K562 (cell line): ENCODE results near the gene PHACTR3. TPM values are rescaled to one million over a fixed set of nuclear protein-coding genes. Genes with fewer than 3 reads are reported as not detected.

Experiments used
- ATAC-seq: fragments of 200-7000 bp; cut with Tn5 transposase; 3 replicates; pipeline ENCODE4 v1.9.1; 2020; ENCODE audit warnings: moderate library complexity
- BruUV-seq: library from RNA; stranded (reverse); fragments of 400-500 nt; replicated peaks from 2 replicates; lab custom pipeline; 2021; lab: Mats Ljungman, UMichigan
- CTCF ChIA-PET: fragments of 300-600 bp; formaldehyde crosslinking; extraction: SDS; loops from one replicate; lab custom pipeline; 2021; ENCODE audit warnings: low intra/inter-chr PET ratio; lab: Yijun Ruan, JAX
- POLR2A ChIA-PET: fragments of 300-600, 350-650 bp; sonication (Branson Sonifier 250); formaldehyde crosslinking; extraction: SDS; loops from one replicate; lab custom pipeline; 2021; ENCODE audit warnings: antibody characterized with exemption, inconsistent platforms; lab: Yijun Ruan, JAX
- DNase-seq, 4 experiments: peaks; one replicate each; pipeline versions ENCODE4 v3.0.0 to v3.0.0-alpha.2; 2011 to 2018; ENCODE audit warnings: low spot score in 3 of 4, mixed read lengths in 3 of 4; ENCODE audit errors: extremely low read depth in 1 of 4
- FAIRE-seq: peaks from 2 replicates; lab custom pipeline; 2011; peaks lifted over from hg19 to GRCh38; lab: Jason Lieb, UNC
- H2AFZ ChIP-seq: 2 replicates; pipeline ENCODE4 v1.6.0; 2011; ENCODE audit warnings: low read depth, low read length, control low read depth, inconsistent platforms
- H3K27ac ChIP-seq: fragments of 200-600 bp; 3 replicates; pipeline ENCODE4 v1.8.0; 2011; ENCODE audit warnings: low read depth, mild to moderate bottlenecking, control low read depth, inconsistent platforms, low read length, moderate library complexity, mixed read lengths; ENCODE audit errors: extremely low read depth
- H3K27me3 ChIP-seq, 2 experiments: fragments of 300-600 bp in 1 of 2; 2 replicates in 1 of 2; 3 replicates in 1 of 2; pipeline versions ENCODE4 v1.6.0 to v1.8.0; 2011; ENCODE audit warnings: inconsistent platforms in 2 of 2, low read length in 2 of 2, mild to moderate bottlenecking in 1 of 2, mixed read lengths in 1 of 2, moderate library complexity in 1 of 2; ENCODE audit not compliant: control insufficient read depth in 2 of 2, insufficient read depth in 2 of 2
- H3K36me3 ChIP-seq: fragments of 300-600 bp; 3 replicates; pipeline ENCODE4 v1.8.0; 2011; ENCODE audit warnings: mild to moderate bottlenecking, low read length, inconsistent platforms; ENCODE audit not compliant: control insufficient read depth, insufficient read depth
- H3K4me1 ChIP-seq, 2 experiments: fragments of 200-600 bp in 1 of 2; replicated peaks in 1 of 2; 2 replicates in 1 of 2; 3 replicates in 1 of 2; pipeline versions ENCODE4 v1.5.1 to v1.8.0; 2011; ENCODE audit warnings: inconsistent platforms in 2 of 2, low read length in 2 of 2, mild to moderate bottlenecking in 1 of 2, mixed read lengths in 1 of 2, moderate library complexity in 1 of 2; ENCODE audit not compliant: control insufficient read depth in 2 of 2, insufficient read depth in 2 of 2
- H3K4me2 ChIP-seq: 2 replicates; pipeline ENCODE4 v1.6.1; 2011; ENCODE audit warnings: low read length, control low read depth, inconsistent platforms, mixed read lengths; ENCODE audit not compliant: insufficient read depth
- H3K4me3 ChIP-seq: fragments of 200-600 bp; sonication (generic), shearing (Covaris generic); 2 replicates; pipeline ENCODE4 v1.5.1; 2016; ENCODE audit warnings: control low read depth, inconsistent platforms
- H3K79me2 ChIP-seq: fragments of 200-600 bp; 3 replicates; pipeline ENCODE4 v1.8.0; 2011; ENCODE audit warnings: low read length, inconsistent platforms; ENCODE audit not compliant: control insufficient read depth, insufficient read depth
- H3K9ac ChIP-seq, 2 experiments: 2 replicates each; pipeline versions ENCODE4 v1.6.0 to v1.6.1; 2011; ENCODE audit warnings: low read depth in 2 of 2, low read length in 2 of 2, control low read depth in 1 of 2, inconsistent platforms in 1 of 2, mild to moderate bottlenecking in 1 of 2, mixed read lengths in 1 of 2; ENCODE audit not compliant: insufficient read depth in 1 of 2
- H3K9me1 ChIP-seq: one replicate; pipeline ENCODE4 v1.6.0; 2011; ENCODE audit warnings: inconsistent platforms, mild to moderate bottlenecking, low read length, moderate library complexity; ENCODE audit not compliant: control insufficient read depth, insufficient read depth
- H3K9me3 ChIP-seq: replicated peaks from 2 replicates; pipeline ENCODE4 v1.5.1; 2011; ENCODE audit warnings: low read depth, low read length, inconsistent platforms; ENCODE audit not compliant: control insufficient read depth, insufficient read depth
- H4K20me1 ChIP-seq: replicated peaks from 2 replicates; pipeline ENCODE4 v1.6.1; 2011; ENCODE audit warnings: low read length, inconsistent platforms, mixed read lengths; ENCODE audit not compliant: control insufficient read depth, insufficient read depth
- ARHGAP35 ChIP-seq: fragments of 450-650 bp; IDR thresholded peaks from 2 replicates; pipeline ENCODE4 v1.6.1; 2018; ENCODE audit not compliant: partially characterized antibody
- CBX3 ChIP-seq, 2 experiments: IDR thresholded peaks; 1 replicate in 1 of 2; 2 replicates in 1 of 2; pipeline ENCODE4 v1.6.1; 2012; ENCODE audit warnings: inconsistent platforms in 2 of 2, low read length in 2 of 2, borderline replicate concordance in 1 of 2, control low read depth in 1 of 2
- CUX1 ChIP-seq: fragments of 200-800 bp; sonication (Bioruptor generic); IDR thresholded peaks from 2 replicates; pipeline ENCODE4 v1.6.1; 2016; ENCODE audit warnings: missing genetic modification characterization, missing compliant biosample characterization
- EGR1 ChIP-seq: fragments of 450-650 bp; conservative IDR thresholded peaks from 2 replicates; pipeline ENCODE4 v1.6.1; 2017; ENCODE audit warnings: mild to moderate bottlenecking
- ESRRB ChIP-seq: fragments of 250-450 bp; sonication (Bioruptor Pico); IDR thresholded peaks from 2 replicates; pipeline ENCODE4 v1.5.0; 2020; ENCODE audit warnings: mild to moderate bottlenecking, moderate library complexity, borderline replicate concordance
- ETV6 ChIP-seq, 3 experiments: fragments of 150-350 bp in 1 of 3; sonication (generic) in 1 of 3; formaldehyde crosslinking in 1 of 3; IDR thresholded peaks; 2 replicates each; pipeline versions ENCODE4 v1.6.1 to v1.8.0; 2014 to 2022; ENCODE audit warnings: borderline replicate concordance in 2 of 3, low read depth in 2 of 3, antibody characterized with exemption in 1 of 3, low read length in 1 of 3, mild to moderate bottlenecking in 1 of 3, missing genetic modification reagents in 1 of 3
- HIVEP1 ChIP-seq: fragments of 250-450 bp; sonication (Bioruptor Pico); IDR thresholded peaks from 2 replicates; pipeline ENCODE4 v1.4.0; 2020; ENCODE audit warnings: mild to moderate bottlenecking
- JUND ChIP-seq, 2 experiments: IDR thresholded peaks; 2 replicates in 1 of 2; 3 replicates in 1 of 2; pipeline ENCODE4 v1.6.1; 2011; ENCODE audit warnings: borderline replicate concordance in 2 of 2, low read depth in 2 of 2, low read length in 2 of 2, improper control_type of control experiment in 1 of 2, missing biosample characterization in 1 of 2, missing genetic modification characterization in 1 of 2, missing genetic modification reagents in 1 of 2
- LEF1 ChIP-seq: fragments of 450-650 bp; IDR thresholded peaks from 2 replicates; pipeline ENCODE4 v1.6.1; 2016; ENCODE audit warnings: mild to moderate bottlenecking
- PRPF4 ChIP-seq: fragments of 200-400 bp; formaldehyde crosslinking; IDR thresholded peaks from one replicate; pipeline ENCODE4 v1.6.1; 2017; ENCODE audit warnings: low read length, low read depth, mild to moderate bottlenecking; ENCODE audit not compliant: insufficient read depth, poor library complexity, severe bottlenecking
- SP1 ChIP-seq: sonication (generic); formaldehyde crosslinking; IDR thresholded peaks from 2 replicates; pipeline ENCODE4 v1.8.1; 2022; ENCODE audit warnings: mild to moderate bottlenecking, missing genetic modification reagents
- ZC3H4 ChIP-seq: sonication (generic); formaldehyde crosslinking; IDR thresholded peaks from 2 replicates; pipeline ENCODE4 v1.9.0; 2021; ENCODE audit warnings: missing genetic modification reagents, borderline replicate concordance
- ZNF282 ChIP-seq: sonication (generic); formaldehyde crosslinking; IDR thresholded peaks from 2 replicates; pipeline ENCODE4 v1.8.1; 2023; ENCODE audit warnings: missing genetic modification reagents
- WGBS: fragments of 100-300 bp; shearing (Covaris generic); methylation state at CpG from one replicate; pipeline ENCODE4 v1.1.6; 2016; ENCODE audit warnings: low coverage, mixed read lengths; ENCODE audit not compliant: insufficient coverage; ENCODE audit errors: missing lambda C conversion rate; 5-methylcytosine and 5-hydroxymethylcytosine counted together
- in situ Hi-C: fragments of 300-500 bp; cut with MboI; formaldehyde crosslinking; loops from 4 replicates; pipeline ENCODE4 v1.15.0; 2018; ENCODE audit warnings: inconsistent platforms, mixed read lengths
- intact Hi-C: fragments of 100-400 bp; cut with micrococcal nuclease; formaldehyde crosslinking; loops from 2 replicates; pipeline ENCODE4 v1.14.2; 2022
- polyA plus RNA-seq, 8 experiments: library from polyadenylated mRNA; depleted of rRNA in 4 of 8; stranded (reverse) in 5 of 8; unstranded in 3 of 8; fragments of >200 nt; fragmentation: Nextera tagmentation in 2 of 8; fragmentation: Illumina TruSeq in 1 of 8; extraction: Ambion mirVana in 2 of 8; extraction: Trizol in 1 of 8; gene quantifications; 2 replicates each; pipeline versions ENCODE4 v1.2.1 to v1.2.3, GENCODE V29; 2011 to 2014; ENCODE audit warnings: inconsistent platforms in 1 of 8, missing spikeins in 1 of 8
- total RNA-seq, 7 experiments: library from RNA; depleted of rRNA in 6 of 7; stranded (reverse); fragments of >200 nt in 6 of 7; fragmentation: Illumina TruSeq in 2 of 7; extraction: Trizol in 2 of 7; gene quantifications; 2 replicates each; pipeline versions ENCODE4 v1.2.1 to v1.2.3, GENCODE V29; 2011 to 2021; ENCODE audit warnings: low replicate concordance in 1 of 7
- TF ChIP-seq, protein P1 (sequence below): fragments of 250-450 bp; sonication (Bioruptor Pico); IDR thresholded peaks from 2 replicates; pipeline ENCODE4 v1.4.0; 2020

Gene PHACTR3
- total and polyA plus RNA-seq, 9 of the 15 experiments (the other 6 are each of a cell fraction or from before 2014, with no cell fraction given): not detected

GRCh38 chr20:59670786-59671492 lies 66.6 kb downstream of the PHACTR3 start:
- FAIRE-seq (no peak), DNase-seq (no peak), ATAC-seq (no peak)
- no peak overlapping the region for H2AFZ ChIP-seq
- intact Hi-C loops: no loop called here
- no peak overlapping the region for H3K27ac ChIP-seq
- H3K36me3 ChIP-seq: no peaks in the 10 kb centered on the region
- POLR2A ChIA-PET: no interaction called here
- no peaks in the 10 kb centered on the region for H3K79me2 ChIP-seq
- no peak overlapping the region for H3K4me2 ChIP-seq
- peaks cover 0 to 13% of the 10 kb centered on the region in 2 experiments; a peak in 3 of 5 replicates for H3K27me3 ChIP-seq
- no peaks in the 10 kb centered on the region for H3K9me3 ChIP-seq
- no peaks in the 10 kb centered on the region for H4K20me1 ChIP-seq
- no TSS peak for BruUV-seq
- no peak overlapping the region for H3K4me3 ChIP-seq
- no peak overlapping the region for H3K9ac ChIP-seq
- CTCF ChIA-PET: interaction anchor here (0.7 kb wide), 1 partner anchor 305 kb away, joined by 3 read pairs; no protein-coding TSS in a partner anchor
- WGBS: 4% methylated on average over 9 of the region's 9 CpGs
- in situ Hi-C loops: no loop called here
- H3K4me1 ChIP-seq: no peaks in the 10 kb centered on the region
- H3K9me1 ChIP-seq: no peaks in the 10 kb centered on the region
- TF ChIP-seq ESRRB (CRISPR knock-in tag) (no peak), ARHGAP35 (no peak), ZNF282 (no peak), SP1 (no peak), ZC3H4 (CRISPR knock-in tag) (no peak), CUX1 (CRISPR knock-in tag) (no peak), LEF1 (no peak), HIVEP1 (CRISPR knock-in tag) (no peak), CBX3 (IDR thresholded peaks at IDR 0.05; ENCODE audit: borderline replicate concordance in 1 of 2, low read length in 2 of 2) (no peak), JUND (IDR thresholded peaks at IDR 0.05; ENCODE audit: borderline replicate concordance, low read depth, low read length) (no peak), JUND (tag; IDR thresholded peaks at IDR 0.05; ENCODE audit: borderline replicate concordance, low read depth, low read length) (no peak), PRPF4 (no peak), ETV6 (IDR thresholded peaks at IDR 0.05; ENCODE audit: borderline replicate concordance in 1 of 2, low read depth in 2 of 2, low read length in 1 of 2) (no peak), ETV6 (CRISPR knock-in tag; IDR thresholded peaks at IDR 0.05; ENCODE audit: borderline replicate concordance) (no peak), EGR1 (no peak)
- TF ChIP-seq, protein P1, sequence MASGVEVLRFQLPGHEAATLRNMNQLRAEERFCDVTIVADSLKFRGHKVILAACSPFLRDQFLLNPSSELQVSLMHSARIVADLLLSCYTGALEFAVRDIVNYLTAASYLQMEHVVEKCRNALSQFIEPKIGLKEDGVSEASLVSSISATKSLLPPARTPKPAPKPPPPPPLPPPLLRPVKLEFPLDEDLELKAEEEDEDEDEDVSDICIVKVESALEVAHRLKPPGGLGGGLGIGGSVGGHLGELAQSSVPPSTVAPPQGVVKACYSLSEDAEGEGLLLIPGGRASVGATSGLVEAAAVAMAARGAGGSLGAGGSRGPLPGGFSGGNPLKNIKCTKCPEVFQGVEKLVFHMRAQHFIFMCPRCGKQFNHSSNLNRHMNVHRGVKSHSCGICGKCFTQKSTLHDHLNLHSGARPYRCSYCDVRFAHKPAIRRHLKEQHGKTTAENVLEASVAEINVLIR (CRISPR knock-in tag): no peak
